ENCODE results near the gene UNC5CL.

Gene UNC5CL

GRCh38 chr6:40977695-40978094 is 61.3 kb downstream of the UNC5CL start:
- no peak for DNase-seq (ENCODE audit: extremely low read depth in 1 of 2, low read depth in 1 of 2)

GRCh38 chr6:40977085-40977484 is 61.9 kb downstream of the UNC5CL start:
- no peak for DNase-seq (ENCODE audit: extremely low read depth in 1 of 2, low read depth in 1 of 2)

All from stimulated activated CD8-positive, alpha-beta memory T cell treated with anti-CD3 and anti-CD28 coated beads, Interleukin-7, amount 100 ng/mL, for 48 hours (primary cell).